Esophagus muscularis mucosa (tissue), 4 donors: Measurements from ENCODE around the gene PPP2R3B. TPM values are rescaled to one million over a fixed set of nuclear protein-coding genes. Genes with fewer than 3 reads are reported as not detected.

ENCODE experiments used
- DNase-seq: peaks from one replicate; pipeline ENCODE4 v3.0.0-alpha.2; 2017; ENCODE audit errors: extremely low spot score
- H3K27ac ChIP-seq, 4 donors: fragments of 200-600 bp; sonication (generic); replicated peaks in 1 of 4; 1 replicate in 3 of 4; 2 replicates in 1 of 4; pipeline ENCODE4 v1.5.1; 2016 to 2019; ENCODE audit warnings: mild to moderate bottlenecking in 1 of 4
- H3K27me3 ChIP-seq, 4 donors: fragments of 200-600 bp; sonication (generic); one replicate each; pipeline versions ENCODE4 v1.5.1 to v1.6.0; 2016 to 2019
- H3K36me3 ChIP-seq, 4 donors: fragments of 200-600 bp; sonication (generic); one replicate each; pipeline ENCODE4 v1.5.1; 2016 to 2019
- H3K4me1 ChIP-seq, 4 donors: fragments of 200-600 bp; sonication (generic); one replicate each; pipeline ENCODE4 v1.5.1; 2016 to 2019
- H3K4me3 ChIP-seq, 4 donors: fragments of 200-600 bp; sonication (generic); 1 replicate in 2 of 4; 2 replicates in 2 of 4; pipeline ENCODE4 v1.5.1; 2016 to 2019; ENCODE audit warnings: mild to moderate bottlenecking in 4 of 4, moderate library complexity in 1 of 4
- H3K9me3 ChIP-seq, 4 donors: fragments of 200-600 bp; sonication (generic); 1 replicate in 3 of 4; 2 replicates in 1 of 4; pipeline ENCODE4 v1.5.1; 2016 to 2019
- EP300 ChIP-seq: sonication (generic); formaldehyde crosslinking; IDR thresholded peaks from one replicate; pipeline ENCODE4 v1.6.1; 2017; ENCODE audit warnings: antibody characterized with exemption
- POLR2A ChIP-seq: fragments of 450-650 bp; IDR thresholded peaks from one replicate; pipeline ENCODE4 v1.6.1; 2017; ENCODE audit warnings: antibody characterized with exemption, moderate library complexity, mild to moderate bottlenecking, low read depth
- POLR2AphosphoS5 ChIP-seq, 2 donors: sonication (generic); formaldehyde crosslinking; IDR thresholded peaks; one replicate each; pipeline ENCODE4 v1.6.1; 2017; ENCODE audit warnings: antibody characterized with exemption in 2 of 2
- WGBS: methylation state at CpG from one replicate; pipeline ENCODE4 v1.1.5; 2018; 5-methylcytosine and 5-hydroxymethylcytosine counted together
- intact Hi-C: fragments of 100-400 bp; cut with DNase I; formaldehyde crosslinking; loops from one replicate; pipeline ENCODE4 v1.15.1; 2023
- total RNA-seq, 4 donors: library from RNA; depleted of rRNA; stranded (reverse); fragments of >200 nt; gene quantifications; one replicate each; pipeline versions ENCODE4 v1.1.0 to v1.2.1, GENCODE V29; 2016
- TF ChIP-seq, protein P1 (sequence below), 3 experiments: fragments of 200-600 bp in 2 of 3; fragments of 450-650 bp in 1 of 3; sonication (generic) in 2 of 3; IDR thresholded peaks; one replicate each; pipeline ENCODE4 v1.5.1; 2017 to 2019; ENCODE audit warnings: antibody characterized with exemption in 3 of 3, mild to moderate bottlenecking in 2 of 3, moderate library complexity in 1 of 3

The PPP2R3B gene
- total RNA-seq, 4 donors from 2014 or later: 4.0 to 8.3 (median 5.4) TPM

DNA sequence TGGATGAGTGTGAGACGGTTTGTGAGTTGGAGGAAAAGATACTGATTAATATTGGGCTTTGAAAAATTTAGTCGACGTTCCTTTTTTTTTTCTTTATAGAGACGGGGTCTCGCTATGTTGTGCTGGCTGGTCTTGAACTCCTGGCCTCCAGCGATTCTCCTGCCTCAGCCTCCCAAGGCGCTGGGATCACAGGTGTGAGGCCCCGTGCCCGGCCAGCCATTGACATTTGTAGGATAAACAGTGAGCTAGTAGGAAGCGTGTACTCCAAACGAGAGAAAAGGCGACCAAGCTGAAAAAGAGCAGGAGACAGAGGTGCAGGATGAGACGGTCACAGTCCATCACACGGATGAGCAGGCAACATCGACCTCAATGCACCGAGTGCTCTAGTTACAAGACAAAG lies 19.4 kb downstream of the PPP2R3B start:
- Histone ChIP-seq H3K27me3 (peaks cover 0 to 36% (median 0%) of the 10 kb centered on the region in 4 donors), H3K9me3 (no peaks in the 10 kb centered on the region), H3K36me3 (peaks cover 0 to 4% (median 0%) of the 10 kb centered on the region in 4 donors), H3K4me3 (no peak overlapping the region), H3K4me1 (no peaks in the 10 kb centered on the region), H3K27ac (no peak overlapping the region)
- intact Hi-C loops: no loop called here
- DNase-seq: no peak
- no peak for TF ChIP-seq POLR2A
- no peak for TF ChIP-seq EP300
- TF ChIP-seq, protein P1, sequence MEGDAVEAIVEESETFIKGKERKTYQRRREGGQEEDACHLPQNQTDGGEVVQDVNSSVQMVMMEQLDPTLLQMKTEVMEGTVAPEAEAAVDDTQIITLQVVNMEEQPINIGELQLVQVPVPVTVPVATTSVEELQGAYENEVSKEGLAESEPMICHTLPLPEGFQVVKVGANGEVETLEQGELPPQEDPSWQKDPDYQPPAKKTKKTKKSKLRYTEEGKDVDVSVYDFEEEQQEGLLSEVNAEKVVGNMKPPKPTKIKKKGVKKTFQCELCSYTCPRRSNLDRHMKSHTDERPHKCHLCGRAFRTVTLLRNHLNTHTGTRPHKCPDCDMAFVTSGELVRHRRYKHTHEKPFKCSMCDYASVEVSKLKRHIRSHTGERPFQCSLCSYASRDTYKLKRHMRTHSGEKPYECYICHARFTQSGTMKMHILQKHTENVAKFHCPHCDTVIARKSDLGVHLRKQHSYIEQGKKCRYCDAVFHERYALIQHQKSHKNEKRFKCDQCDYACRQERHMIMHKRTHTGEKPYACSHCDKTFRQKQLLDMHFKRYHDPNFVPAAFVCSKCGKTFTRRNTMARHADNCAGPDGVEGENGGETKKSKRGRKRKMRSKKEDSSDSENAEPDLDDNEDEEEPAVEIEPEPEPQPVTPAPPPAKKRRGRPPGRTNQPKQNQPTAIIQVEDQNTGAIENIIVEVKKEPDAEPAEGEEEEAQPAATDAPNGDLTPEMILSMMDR (IDR thresholded peaks at IDR 0.05): no peak
- no peak for TF ChIP-seq POLR2AphosphoS5 (IDR thresholded peaks at IDR 0.05)
- WGBS: 92% methylated on average over 16 of the region's 16 CpGs

DNA sequence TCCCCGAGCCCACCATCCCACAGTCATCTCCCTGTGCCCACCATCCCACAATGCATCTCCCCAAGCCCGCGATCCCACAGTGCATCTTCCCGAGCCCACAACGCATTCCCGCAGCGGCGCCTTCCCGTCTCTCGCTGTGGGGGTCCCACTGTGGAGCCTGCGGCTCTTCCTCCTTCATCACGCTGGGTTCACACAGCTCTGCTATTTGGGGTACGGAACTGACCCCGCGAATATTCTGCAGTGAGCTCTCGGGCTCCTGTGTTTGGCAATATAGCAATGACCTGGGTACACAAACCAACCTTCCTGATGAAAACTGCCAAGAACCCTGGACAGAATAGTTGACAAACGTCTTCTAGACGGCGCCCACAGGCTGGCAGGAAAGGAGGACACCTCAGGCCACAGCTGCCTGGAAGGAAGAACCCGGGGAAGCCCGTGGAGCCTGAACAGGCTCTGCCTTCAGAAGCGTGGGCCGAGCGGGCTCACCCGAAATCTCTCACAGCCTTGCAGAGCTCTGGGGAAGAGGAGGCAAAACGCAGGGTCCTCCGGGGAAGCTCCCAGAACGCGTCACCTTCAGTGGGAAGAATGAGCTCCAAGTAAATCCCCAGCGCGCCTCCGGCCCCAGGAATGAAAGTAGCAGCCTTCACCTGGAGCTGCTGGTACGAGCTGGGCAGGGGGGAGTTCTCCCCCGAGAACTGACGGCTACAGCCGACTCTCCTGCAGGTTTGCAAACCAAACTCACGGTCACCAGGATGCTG lies 22.9 kb downstream of the PPP2R3B start:
- H3K36me3 ChIP-seq: peaks cover 0 to 32% (median 24%) of the 10 kb centered on the region in 4 donors
- DNase-seq: no peak
- H3K27ac ChIP-seq: no peak overlapping the region
- WGBS: 97% methylated on average over 26 of the region's 37 CpGs
- TF ChIP-seq, protein P1 (IDR thresholded peaks at IDR 0.05): no peak
- H3K4me3 ChIP-seq: no peak overlapping the region
- H3K27me3 ChIP-seq: peaks cover 0 to 8% (median 0%) of the 10 kb centered on the region in 4 donors
- no peaks in the 10 kb centered on the region for H3K4me1 ChIP-seq
- H3K9me3 ChIP-seq: peaks cover 0 to 26% (median 12%) of the 10 kb centered on the region in 4 donors
- intact Hi-C loops: no loop called here

DNA sequence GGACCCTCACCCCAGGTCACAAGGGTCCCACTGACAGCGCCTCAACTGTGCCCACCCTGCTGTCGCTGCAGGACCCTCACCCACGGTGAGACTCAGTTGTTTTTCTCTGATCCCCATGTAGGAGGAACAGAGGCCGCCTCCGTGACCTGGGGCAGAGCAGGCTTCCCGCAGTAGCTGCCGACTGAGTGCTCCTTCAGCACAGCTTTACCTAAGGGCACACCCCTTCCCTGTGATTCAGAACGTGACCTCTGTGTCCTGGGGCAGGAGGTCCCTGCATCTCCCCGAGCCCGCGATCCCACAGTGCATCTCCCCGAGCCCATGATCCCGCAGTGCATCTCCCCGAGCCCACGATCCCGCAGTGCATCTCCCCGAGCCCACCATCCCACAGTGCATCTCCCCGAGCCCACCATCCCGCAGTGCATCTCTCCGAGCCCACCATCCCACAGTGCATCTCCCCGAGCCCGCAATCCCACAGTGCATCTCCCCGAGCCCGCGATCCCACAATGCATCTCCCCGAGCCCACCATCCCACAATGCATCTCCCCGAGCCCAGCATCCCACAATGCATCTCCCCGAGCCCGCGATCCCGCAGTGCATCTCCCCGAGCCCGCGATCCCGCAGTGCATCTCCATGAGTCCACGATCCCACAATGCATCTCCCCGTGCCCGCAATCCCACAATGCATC lies 23.6 kb downstream of the PPP2R3B start:
- no peak for TF ChIP-seq POLR2AphosphoS5 (IDR thresholded peaks at IDR 0.05)
- no peak for TF ChIP-seq POLR2A
- no peak for TF ChIP-seq EP300
- TF ChIP-seq, protein P1 (IDR thresholded peaks at IDR 0.05): no peak
- no peaks in the 10 kb centered on the region for H3K4me1 ChIP-seq
- H3K27me3 ChIP-seq: peaks cover 0 to 5% (median 0%) of the 10 kb centered on the region in 4 donors
- 88% methylated on average over 38 of the region's 38 CpGs for WGBS
- DNase-seq: no peak
- peaks cover 0 to 39% (median 25%) of the 10 kb centered on the region in 4 donors for H3K36me3 ChIP-seq
- H3K27ac ChIP-seq: no peak overlapping the region
- intact Hi-C loops: no loop called here
- no peak overlapping the region for H3K4me3 ChIP-seq
- peaks cover 0 to 28% (median 12%) of the 10 kb centered on the region in 4 donors for H3K9me3 ChIP-seq

DNA sequence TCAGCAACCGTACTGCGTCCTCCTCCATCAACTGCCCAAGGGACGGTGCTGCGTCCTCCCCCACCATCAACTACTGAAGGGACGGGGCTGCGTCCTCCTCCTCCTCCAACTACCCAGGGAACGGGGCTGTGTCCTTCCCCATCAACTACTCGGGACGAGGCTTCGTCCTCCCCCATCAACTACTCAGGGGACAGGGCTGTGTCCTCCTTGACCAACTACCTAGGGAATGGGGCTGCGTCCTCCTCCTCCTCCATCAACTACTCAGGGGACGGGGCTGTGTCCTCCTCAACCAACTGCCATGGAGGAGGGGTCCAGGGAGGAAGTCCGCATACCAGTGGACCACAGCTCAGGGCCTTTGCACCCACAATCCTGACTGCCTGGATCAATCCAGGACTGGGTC lies 24.4 kb downstream of the PPP2R3B start:
- no peaks in the 10 kb centered on the region for H3K27me3 ChIP-seq
- H3K27ac ChIP-seq: no peak overlapping the region
- peaks cover 0 to 45% (median 27%) of the 10 kb centered on the region in 4 donors for H3K36me3 ChIP-seq
- no peak overlapping the region for H3K4me3 ChIP-seq
- WGBS: 96% methylated on average over 13 of the region's 13 CpGs
- H3K4me1 ChIP-seq: no peaks in the 10 kb centered on the region
- intact Hi-C loops: no loop called here
- TF ChIP-seq, protein P1 (IDR thresholded peaks at IDR 0.05): no peak
- TF ChIP-seq EP300 (no peak), POLR2A (no peak), POLR2AphosphoS5 (IDR thresholded peaks at IDR 0.05) (no peak)
- H3K9me3 ChIP-seq: peaks cover 0 to 28% (median 12%) of the 10 kb centered on the region in 4 donors
- DNase-seq: no peak
